Measurements from ENCODE around the gene NRIP1.

NRIP1 gene

DNA sequence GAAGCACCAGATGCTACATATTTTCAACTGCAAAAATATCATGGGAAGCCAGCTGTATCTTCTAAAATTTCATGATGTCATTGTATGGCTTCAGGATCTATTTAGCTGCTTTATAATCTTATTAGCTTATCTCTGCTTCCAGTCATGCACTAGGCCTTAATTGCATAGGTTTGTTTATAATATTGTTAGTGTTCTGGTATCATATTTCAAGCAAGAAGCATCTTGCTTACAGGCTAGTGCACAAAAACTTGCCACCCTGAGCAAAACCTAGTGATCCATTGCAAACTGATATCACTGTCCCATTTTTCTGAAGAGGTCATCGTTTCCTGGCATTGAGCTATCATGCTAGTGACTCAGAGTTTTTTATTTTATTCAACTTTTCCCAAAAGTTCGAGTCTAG, 15.7 kb upstream of the NRIP1 start:
- TF ChIP-seq EGR1 (IDR thresholded peaks at IDR 0.05) (no peak), FOXM1 (IDR thresholded peaks at IDR 0.05; ENCODE audit: borderline replicate concordance, low read depth) (no peak), RAD21 (IDR thresholded peaks at IDR 0.05; ENCODE audit: low read depth) (no peak), TCF12 (IDR thresholded peaks at IDR 0.05; ENCODE audit: low read depth) (no peak), CREB1 (IDR thresholded peaks at IDR 0.05; ENCODE audit: low read depth) (no peak), TEAD4 (IDR thresholded peaks at IDR 0.05) (no peak), CEBPB (IDR thresholded peaks at IDR 0.05) (no peak), TAF1 (IDR thresholded peaks at IDR 0.05; ENCODE audit: low read depth) (no peak), NFIC (IDR thresholded peaks at IDR 0.05) (no peak), YY1 (IDR thresholded peaks at IDR 0.05; ENCODE audit: low read depth) (no peak), ZBTB7A (IDR thresholded peaks at IDR 0.05; ENCODE audit: low read depth) (no peak)
- TF ChIP-seq, protein P1, sequence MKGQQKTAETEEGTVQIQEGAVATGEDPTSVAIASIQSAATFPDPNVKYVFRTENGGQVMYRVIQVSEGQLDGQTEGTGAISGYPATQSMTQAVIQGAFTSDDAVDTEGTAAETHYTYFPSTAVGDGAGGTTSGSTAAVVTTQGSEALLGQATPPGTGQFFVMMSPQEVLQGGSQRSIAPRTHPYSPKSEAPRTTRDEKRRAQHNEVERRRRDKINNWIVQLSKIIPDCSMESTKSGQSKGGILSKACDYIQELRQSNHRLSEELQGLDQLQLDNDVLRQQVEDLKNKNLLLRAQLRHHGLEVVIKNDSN (IDR thresholded peaks at IDR 0.05) = no peak
- TF ChIP-seq, protein P2, sequence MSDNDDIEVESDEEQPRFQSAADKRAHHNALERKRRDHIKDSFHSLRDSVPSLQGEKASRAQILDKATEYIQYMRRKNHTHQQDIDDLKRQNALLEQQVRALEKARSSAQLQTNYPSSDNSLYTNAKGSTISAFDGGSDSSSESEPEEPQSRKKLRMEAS (IDR thresholded peaks at IDR 0.05) = no peak
- TF ChIP-seq, protein P3, sequence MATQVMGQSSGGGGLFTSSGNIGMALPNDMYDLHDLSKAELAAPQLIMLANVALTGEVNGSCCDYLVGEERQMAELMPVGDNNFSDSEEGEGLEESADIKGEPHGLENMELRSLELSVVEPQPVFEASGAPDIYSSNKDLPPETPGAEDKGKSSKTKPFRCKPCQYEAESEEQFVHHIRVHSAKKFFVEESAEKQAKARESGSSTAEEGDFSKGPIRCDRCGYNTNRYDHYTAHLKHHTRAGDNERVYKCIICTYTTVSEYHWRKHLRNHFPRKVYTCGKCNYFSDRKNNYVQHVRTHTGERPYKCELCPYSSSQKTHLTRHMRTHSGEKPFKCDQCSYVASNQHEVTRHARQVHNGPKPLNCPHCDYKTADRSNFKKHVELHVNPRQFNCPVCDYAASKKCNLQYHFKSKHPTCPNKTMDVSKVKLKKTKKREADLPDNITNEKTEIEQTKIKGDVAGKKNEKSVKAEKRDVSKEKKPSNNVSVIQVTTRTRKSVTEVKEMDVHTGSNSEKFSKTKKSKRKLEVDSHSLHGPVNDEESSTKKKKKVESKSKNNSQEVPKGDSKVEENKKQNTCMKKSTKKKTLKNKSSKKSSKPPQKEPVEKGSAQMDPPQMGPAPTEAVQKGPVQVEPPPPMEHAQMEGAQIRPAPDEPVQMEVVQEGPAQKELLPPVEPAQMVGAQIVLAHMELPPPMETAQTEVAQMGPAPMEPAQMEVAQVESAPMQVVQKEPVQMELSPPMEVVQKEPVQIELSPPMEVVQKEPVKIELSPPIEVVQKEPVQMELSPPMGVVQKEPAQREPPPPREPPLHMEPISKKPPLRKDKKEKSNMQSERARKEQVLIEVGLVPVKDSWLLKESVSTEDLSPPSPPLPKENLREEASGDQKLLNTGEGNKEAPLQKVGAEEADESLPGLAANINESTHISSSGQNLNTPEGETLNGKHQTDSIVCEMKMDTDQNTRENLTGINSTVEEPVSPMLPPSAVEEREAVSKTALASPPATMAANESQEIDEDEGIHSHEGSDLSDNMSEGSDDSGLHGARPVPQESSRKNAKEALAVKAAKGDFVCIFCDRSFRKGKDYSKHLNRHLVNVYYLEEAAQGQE (IDR thresholded peaks at IDR 0.05; ENCODE audit: low read depth) = no peak

DNA sequence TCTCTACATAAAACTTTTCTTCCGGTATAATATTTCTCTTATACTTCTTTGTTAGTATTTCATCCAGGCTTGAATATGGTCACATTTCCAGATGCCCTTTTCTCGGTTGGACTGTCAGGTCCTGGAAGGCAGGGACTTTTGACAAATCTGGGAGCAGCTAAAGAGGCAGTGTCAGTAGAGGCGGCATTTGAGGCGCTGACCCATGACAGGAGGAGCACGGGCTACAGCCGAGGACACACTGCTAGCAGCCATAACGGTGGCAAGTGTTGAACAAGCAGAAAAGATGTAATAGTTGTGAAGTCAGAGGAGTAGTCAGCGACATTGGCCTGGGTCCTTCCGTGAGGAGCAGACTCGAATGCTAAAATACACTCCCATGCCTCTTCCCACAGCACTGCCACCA, 14.5 kb upstream of the NRIP1 start:
- no peak for TF ChIP-seq CREB1 (IDR thresholded peaks at IDR 0.05; ENCODE audit: low read depth)
- no peak for TF ChIP-seq NFIC (IDR thresholded peaks at IDR 0.05)
- no peak for TF ChIP-seq TCF12 (IDR thresholded peaks at IDR 0.05; ENCODE audit: low read depth)
- no peak for TF ChIP-seq EP300 (IDR thresholded peaks at IDR 0.05; ENCODE audit: borderline replicate concordance)
- TF ChIP-seq YY1 (IDR thresholded peaks at IDR 0.05; ENCODE audit: low read depth) = no peak
- TF ChIP-seq, protein P2 (IDR thresholded peaks at IDR 0.05) = no peak

DNA sequence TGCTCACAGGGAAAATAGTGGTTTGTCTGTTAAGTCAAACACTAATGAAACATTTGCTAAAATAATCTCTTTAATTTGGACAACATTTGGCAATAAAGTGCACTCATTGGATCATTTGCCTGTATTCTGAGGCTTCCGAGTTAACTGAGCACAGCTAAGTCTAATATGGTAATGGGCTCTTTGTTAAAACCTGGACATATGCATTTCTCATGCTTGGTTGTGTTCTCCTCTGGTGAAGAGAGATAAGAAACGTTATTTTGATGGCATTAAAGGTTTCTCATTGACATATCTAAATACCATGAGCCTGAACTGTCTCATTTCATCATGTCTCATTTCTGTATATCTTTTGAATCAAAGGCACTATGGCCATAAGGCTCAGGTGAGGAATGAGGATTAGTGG, 13.4 kb upstream of the NRIP1 start:
- no peak for TF ChIP-seq TAF1 (IDR thresholded peaks at IDR 0.05; ENCODE audit: low read depth)
- TF ChIP-seq FOXM1 (IDR thresholded peaks at IDR 0.05; ENCODE audit: borderline replicate concordance, low read depth) = no peak
- no peak for TF ChIP-seq RAD21 (IDR thresholded peaks at IDR 0.05; ENCODE audit: low read depth)
- TF ChIP-seq TEAD4 (IDR thresholded peaks at IDR 0.05) = no peak
- TF ChIP-seq, protein P3 (IDR thresholded peaks at IDR 0.05; ENCODE audit: low read depth) = no peak
- TF ChIP-seq CEBPB (IDR thresholded peaks at IDR 0.05) = no peak
- TF ChIP-seq TCF12 (IDR thresholded peaks at IDR 0.05; ENCODE audit: low read depth) = no peak
- TF ChIP-seq NFIC (IDR thresholded peaks at IDR 0.05) = no peak
- TF ChIP-seq EGR1 (IDR thresholded peaks at IDR 0.05) = no peak
- no peak for TF ChIP-seq CREB1 (IDR thresholded peaks at IDR 0.05; ENCODE audit: low read depth)
- TF ChIP-seq, protein P1 (IDR thresholded peaks at IDR 0.05) = no peak
- TF ChIP-seq ZBTB7A (IDR thresholded peaks at IDR 0.05; ENCODE audit: low read depth) = no peak
- TF ChIP-seq YY1 (IDR thresholded peaks at IDR 0.05; ENCODE audit: low read depth) = no peak
- TF ChIP-seq, protein P2 (IDR thresholded peaks at IDR 0.05) = no peak
- no peak for TF ChIP-seq EP300 (IDR thresholded peaks at IDR 0.05; ENCODE audit: borderline replicate concordance)

DNA sequence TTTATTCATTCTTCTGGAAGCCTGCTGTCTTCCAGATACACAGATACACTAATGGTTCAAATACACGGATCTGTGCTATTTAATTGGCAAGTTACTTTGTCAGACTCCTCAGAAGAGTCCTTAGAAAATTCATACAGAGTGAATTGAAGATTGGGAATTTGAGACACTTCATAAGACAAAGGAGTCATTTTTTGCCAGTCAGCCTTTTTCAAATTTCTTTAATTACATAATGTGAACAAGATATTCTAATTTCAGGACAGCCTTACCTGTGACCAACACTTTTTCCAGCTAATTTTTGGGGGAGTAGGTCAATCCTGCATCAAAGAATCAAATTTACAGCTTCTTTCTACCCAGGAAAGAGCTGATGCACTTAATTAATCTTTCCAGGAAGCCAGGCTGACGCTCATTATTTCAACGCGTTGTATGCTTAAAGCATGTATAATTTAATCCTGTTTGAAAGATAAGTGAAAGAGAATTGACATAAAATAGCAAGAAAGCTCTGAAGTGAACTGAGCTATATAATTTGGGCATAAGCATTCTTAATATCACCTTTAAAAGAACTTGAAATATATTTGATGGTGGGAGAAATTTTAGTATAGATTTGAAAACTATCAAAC, 12.8 kb upstream of the NRIP1 start:
- TF ChIP-seq EGR1 (IDR thresholded peaks at IDR 0.05) (no peak), NFIC (IDR thresholded peaks at IDR 0.05) (no peak), YY1 (IDR thresholded peaks at IDR 0.05; ENCODE audit: low read depth) (no peak)

DNA sequence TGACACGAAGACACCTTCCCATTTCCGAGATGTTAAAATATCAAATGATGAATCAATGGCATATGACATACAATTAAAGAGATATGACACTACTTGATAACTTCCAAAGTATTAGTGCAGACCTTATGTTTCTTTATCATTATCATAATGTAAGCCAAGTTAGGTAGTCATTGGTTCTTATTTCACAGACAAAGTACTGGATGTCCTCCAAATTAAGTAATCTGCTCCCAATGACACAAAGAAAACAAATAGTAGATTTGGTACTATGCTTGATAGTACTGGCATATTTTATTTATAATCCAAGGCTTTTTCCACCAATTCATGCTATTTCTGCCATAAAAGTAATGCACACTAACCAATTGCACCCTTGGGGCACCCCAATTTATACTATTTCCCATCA, 11.9 kb upstream of the NRIP1 start:
- no peak for TF ChIP-seq EP300 (IDR thresholded peaks at IDR 0.05; ENCODE audit: borderline replicate concordance)
- TF ChIP-seq CREB1 (IDR thresholded peaks at IDR 0.05; ENCODE audit: low read depth) = no peak
- no peak for TF ChIP-seq EGR1 (IDR thresholded peaks at IDR 0.05)
- TF ChIP-seq YY1 (IDR thresholded peaks at IDR 0.05; ENCODE audit: low read depth) = no peak
- no peak for TF ChIP-seq TAF1 (IDR thresholded peaks at IDR 0.05; ENCODE audit: low read depth)
- TF ChIP-seq, protein P1 (IDR thresholded peaks at IDR 0.05) = no peak
- TF ChIP-seq, protein P2 (IDR thresholded peaks at IDR 0.05) = no peak
- TF ChIP-seq CEBPB (IDR thresholded peaks at IDR 0.05) = no peak
- TF ChIP-seq RAD21 (IDR thresholded peaks at IDR 0.05; ENCODE audit: low read depth) = no peak
- no peak for TF ChIP-seq NFIC (IDR thresholded peaks at IDR 0.05)
- TF ChIP-seq TCF12 (IDR thresholded peaks at IDR 0.05; ENCODE audit: low read depth) = no peak
- no peak for TF ChIP-seq TEAD4 (IDR thresholded peaks at IDR 0.05)
- no peak for TF ChIP-seq ZBTB7A (IDR thresholded peaks at IDR 0.05; ENCODE audit: low read depth)
- TF ChIP-seq, protein P3 (IDR thresholded peaks at IDR 0.05; ENCODE audit: low read depth) = no peak
- TF ChIP-seq FOXM1 (IDR thresholded peaks at IDR 0.05; ENCODE audit: borderline replicate concordance, low read depth) = no peak
